Measurements from ENCODE around the gene VAC14.

GRCh38 chr16:70701596-70701995, 99.4 kb downstream of the VAC14 start:
- TF ChIP-seq POLR2A (IDR thresholded peaks at IDR 0.05): no peak
- no peak for TF ChIP-seq CTCF (IDR thresholded peaks at IDR 0.05)
